Adrenal gland (tissue), 12 donors: ENCODE data around the gene CNNM4. TPM values are rescaled to one million over a fixed set of nuclear protein-coding genes. Genes with fewer than 3 reads are reported as not detected.

Experiments used
- DNase-seq, 7 donors: peaks; one replicate each; pipeline ENCODE4 v3.0.0-alpha.2; 2019 to 2020
- H3K27ac ChIP-seq, 5 donors: fragments of 200-600 bp; sonication (generic) in 4 of 5; 1 replicate in 3 of 5; 2 replicates in 2 of 5; pipeline versions ENCODE4 v1.5.1 to v1.8.0; 2016 to 2020; ENCODE audit warnings: mild to moderate bottlenecking in 1 of 5
- H3K27me3 ChIP-seq: fragments of 200-600 bp; 2 replicates; pipeline ENCODE4 v1.8.0; 2021
- H3K36me3 ChIP-seq, 2 donors: fragments of 200-600 bp; replicated peaks in 1 of 2; 1 replicate in 1 of 2; 2 replicates in 1 of 2; pipeline versions ENCODE4 v1.5.1 to v1.8.0; 2018 to 2022
- H3K4me1 ChIP-seq, 2 donors: fragments of 200-600 bp; replicated peaks in 1 of 2; 1 replicate in 1 of 2; 2 replicates in 1 of 2; pipeline versions ENCODE4 v1.5.1 to v1.8.0; 2018 to 2021
- H3K4me3 ChIP-seq, 4 donors: fragments of 200-600 bp; sonication (generic) in 3 of 4; one replicate each; pipeline ENCODE4 v1.5.1; 2016 to 2018
- H3K9me3 ChIP-seq, 3 donors: fragments of 200-600 bp; sonication (generic) in 1 of 3; replicated peaks in 1 of 3; 1 replicate in 2 of 3; 2 replicates in 1 of 3; pipeline versions ENCODE4 v1.5.1 to v1.8.0; 2016 to 2021
- CTCF ChIP-seq, 6 experiments: fragments of 450-650 bp in 4 of 6; fragments of 200-600 bp in 2 of 6; sonication (generic) in 1 of 6; IDR thresholded peaks; 1 replicate in 5 of 6; 2 replicates in 1 of 6; pipeline versions ENCODE4 v1.5.1 to v1.8.0; 2016 to 2021; ENCODE audit warnings: antibody characterized with exemption in 6 of 6, mild to moderate bottlenecking in 2 of 6, moderate library complexity in 1 of 6
- POLR2A ChIP-seq, 2 donors: fragments of 450-650 bp; IDR thresholded peaks; one replicate each; pipeline ENCODE4 v1.6.1; 2017; ENCODE audit warnings: antibody characterized with exemption in 2 of 2, mild to moderate bottlenecking in 2 of 2, moderate library complexity in 1 of 2
- WGBS, 4 donors: extraction: QIAGEN DNeasy Blood & Tissue Kit in 2 of 4; methylation state at CpG; one replicate each; pipeline versions ENCODE4 v1.1.5 to v1.1.7; 2013 to 2017; 5-methylcytosine and 5-hydroxymethylcytosine counted together
- intact Hi-C, 2 donors: fragments of 100-400 bp; cut with DNase I; formaldehyde crosslinking; loops; one replicate each; pipeline versions ENCODE4 v1.14.1 to v1.15.0; 2022 to 2023
- polyA plus RNA-seq, 3 donors: library from polyadenylated mRNA; stranded (reverse); fragments of 200-250 nt in 2 of 3; fragments of 350-450 nt in 1 of 3; fragmentation: Illumina TruSeq in 1 of 3; extraction: RNeasy Lipid Tissue Mini Kit (QIAGEN cat#74804) in 1 of 3; gene quantifications; one replicate each; pipeline ENCODE4 v1.2.3, GENCODE V29; 2013 to 2014
- total RNA-seq, 9 donors: library from RNA; depleted of rRNA in 4 of 9; stranded (reverse); fragments of >200 nt in 4 of 9; fragments of 120-200 nt in 1 of 9; fragmentation: NEBNext Ultra II Directional in 1 of 9; extraction: Animal tissue kit (Norgen Biotek cat#: 25700) in 1 of 9; gene quantifications; one replicate each; pipeline versions ENCODE4 v1.1.0 to v1.2.4, GENCODE V29; 2013 to 2023
- donor health status: healthy with polysubstance abuse.
- donor health status: Bipolar disorder and iron deficiency.
- donor health status: DM: yes; HTN: yes; CAD: no.
- donor health status: DM: no; HTN: no; CAD: no.
- donor health status: DM: no; HTN: no; CAD: no.
- donor health status: DM: yes; HTN: yes; CAD: no.

Gene CNNM4
- total and polyA plus RNA-seq, 12 donors, result 2.2 to 7.7 (median 4.4) TPM

GRCh38 chr2:96826546-96827278 is 66.0 kb downstream of the CNNM4 start:
- Histone ChIP-seq H3K4me1 (peaks cover 0 to 5% of the 10 kb centered on the region in 2 donors), H3K27me3 (no peaks in the 10 kb centered on the region), H3K27ac (no peak overlapping the region), H3K4me3 (no peak overlapping the region), H3K9me3 (no peaks in the 10 kb centered on the region), H3K36me3 (peaks cover 0 to 74% of the 10 kb centered on the region in 2 donors)
- WGBS, 4 donors, result 85 to 94% (median 92%) methylated on average over 5 to 22 of the region's 22 CpGs
- DNase-seq, result no peak
- TF ChIP-seq CTCF (IDR thresholded peaks at IDR 0.05) (no peak), POLR2A (IDR thresholded peaks at IDR 0.05) (no peak)
- intact Hi-C loops, result no loop called here

GRCh38 chr2:96828436-96828835 is 67.7 kb downstream of the CNNM4 start:
- DNase-seq, result no peak
- Histone ChIP-seq H3K27ac (no peak overlapping the region), H3K4me1 (peaks cover 16 to 22% of the 10 kb centered on the region in 2 donors), H3K36me3 (peaks cover 0 to 74% of the 10 kb centered on the region in 2 donors), H3K9me3 (no peaks in the 10 kb centered on the region), H3K27me3 (no peaks in the 10 kb centered on the region), H3K4me3 (no peak overlapping the region)
- intact Hi-C loops, result no loop called here
- no peak for TF ChIP-seq POLR2A (IDR thresholded peaks at IDR 0.05)
- 93 to 97% (median 94%) methylated on average over 14 of the region's 14 CpGs for WGBS, 4 donors

- no peak overlapping the region for H3K27ac ChIP-seq
- intact Hi-C loops, result no loop called here
- peaks cover 20 to 26% of the 10 kb centered on the region in 2 donors for H3K4me1 ChIP-seq
- no peak for DNase-seq
- H3K27me3 ChIP-seq, result no peaks in the 10 kb centered on the region
- no peaks in the 10 kb centered on the region for H3K9me3 ChIP-seq
- H3K4me3 ChIP-seq, result no peak overlapping the region
- 95 to 98% (median 97%) methylated on average over 13 of the region's 13 CpGs for WGBS, 4 donors
- TF ChIP-seq POLR2A (IDR thresholded peaks at IDR 0.05) (no peak), CTCF (IDR thresholded peaks at IDR 0.05) (no peak)
- H3K36me3 ChIP-seq, result peaks cover 0 to 72% of the 10 kb centered on the region in 2 donors
Observed at GRCh38 chr2:96828874-96829273, 68.2 kb downstream of the CNNM4 start.

- H3K9me3 ChIP-seq, result no peaks in the 10 kb centered on the region
- intact Hi-C loops, result no loop called here
- H3K27me3 ChIP-seq, result no peaks in the 10 kb centered on the region
- no peak overlapping the region for H3K4me3 ChIP-seq
- H3K4me1 ChIP-seq, result peaks cover 22 to 26% of the 10 kb centered on the region in 2 donors
- H3K27ac ChIP-seq, result no peak overlapping the region
- peaks cover 0 to 70% of the 10 kb centered on the region in 2 donors for H3K36me3 ChIP-seq
- TF ChIP-seq POLR2A (IDR thresholded peaks at IDR 0.05), result no peak
- no peak for TF ChIP-seq CTCF (IDR thresholded peaks at IDR 0.05)
- no peak for DNase-seq
- WGBS, 4 donors, result 65 to 81% (median 71%) methylated on average over 1 to 5 of the region's 5 CpGs
Observed at GRCh38 chr2:96830044-96830562, 69.4 kb downstream of the CNNM4 start.
